GM18505 (cell line): ENCODE data around the gene RBM20.

ENCODE experiments used
- ATAC-seq: cut with Tn5 transposase; IDR thresholded peaks from one replicate; pipeline ENCODE4 v1.9.1; 2021; ENCODE audit not compliant: unreplicated experiment
- POLR2A ChIP-seq: IDR thresholded peaks from 4 replicates; pipeline ENCODE4 v1.6.1; 2011; ENCODE audit warnings: borderline replicate concordance; ENCODE audit not compliant: insufficient read depth, insufficient read length; ENCODE audit errors: extremely low read depth

The RBM20 gene

DNA sequence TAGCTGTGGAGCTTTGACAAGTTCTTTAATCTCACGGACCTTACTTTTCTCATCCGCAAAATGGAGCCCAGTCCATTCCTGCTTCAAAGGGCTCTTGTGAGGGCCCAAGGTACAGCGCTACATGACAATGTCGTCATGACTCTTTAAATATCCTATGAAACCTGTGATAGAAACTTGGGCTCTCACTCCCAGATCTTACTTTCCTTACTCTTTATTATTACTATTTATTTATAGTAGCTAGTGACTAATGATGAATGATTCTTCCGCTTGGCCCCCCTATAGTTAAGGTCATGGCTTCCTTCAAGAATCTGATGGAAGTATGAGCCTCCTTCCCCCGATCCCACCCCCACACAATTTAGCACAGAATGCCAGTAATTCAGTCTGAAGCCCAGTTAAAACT, 41.9 kb downstream of the RBM20 start:
- no peak for TF ChIP-seq POLR2A
- ATAC-seq: no peak

DNA sequence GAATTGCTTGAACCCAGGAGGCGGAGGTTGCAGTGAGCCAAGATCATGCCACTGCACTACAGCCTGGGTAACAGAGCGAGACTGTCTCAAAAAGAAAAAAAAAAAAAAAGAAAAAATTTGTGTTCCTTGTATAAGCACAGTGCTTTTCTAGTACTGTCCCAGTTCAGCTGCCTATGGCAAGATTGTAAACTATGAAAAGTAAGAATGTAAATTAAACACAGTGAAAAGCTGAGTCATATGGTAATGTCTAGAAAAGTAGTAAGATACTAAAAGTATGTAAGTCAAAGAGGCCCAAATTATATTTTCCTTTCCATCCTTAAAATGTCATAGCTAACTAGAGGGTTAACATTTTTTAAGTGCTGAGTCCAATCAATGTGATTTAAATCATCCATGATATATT, 42.8 kb downstream of the RBM20 start:
- ATAC-seq: no peak
- TF ChIP-seq POLR2A: no peak

DNA sequence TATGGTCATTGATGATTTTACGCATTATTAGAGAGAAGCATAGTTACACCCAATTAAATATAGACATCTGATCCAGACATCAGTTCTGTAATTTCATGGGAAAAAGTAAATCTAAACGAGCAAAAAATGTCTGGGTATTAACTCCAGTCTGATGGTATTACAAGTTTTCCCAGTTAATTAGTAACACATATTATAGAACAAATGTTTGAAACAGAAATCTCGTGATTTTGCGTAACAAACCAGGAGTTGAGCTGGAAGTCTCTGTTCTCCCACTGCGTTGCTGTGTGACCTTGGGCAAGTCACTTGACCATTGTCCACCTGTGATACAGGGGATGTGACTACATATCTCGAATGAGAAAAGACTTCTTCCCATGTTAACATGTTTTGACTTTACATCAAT, 43.3 kb downstream of the RBM20 start:
- TF ChIP-seq POLR2A: no peak
- no peak for ATAC-seq

- no peak for TF ChIP-seq POLR2A
- no peak for ATAC-seq
Observed at GRCh38 chr10:110691139-110691538, 47.0 kb downstream of the RBM20 start.

DNA sequence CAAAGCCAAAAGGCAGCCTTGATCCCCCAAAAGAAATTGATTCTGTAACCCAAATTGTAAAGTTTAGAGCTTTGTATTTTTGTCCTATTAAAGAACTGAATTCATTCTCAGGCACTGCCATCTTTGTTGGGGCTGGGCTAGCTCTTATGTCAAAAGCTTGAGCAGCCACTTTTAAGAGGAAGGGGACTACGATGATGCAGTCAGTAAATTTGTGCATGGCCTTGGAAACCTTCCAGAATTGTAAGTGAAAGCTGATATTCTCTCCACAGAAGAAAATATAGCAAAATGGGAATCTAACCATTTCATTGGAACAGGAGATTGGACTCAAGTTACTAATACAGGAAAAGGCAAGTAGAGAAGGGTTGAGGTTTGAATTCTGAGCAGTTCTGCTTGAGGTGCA, 50.1 kb downstream of the RBM20 start:
- TF ChIP-seq POLR2A: no peak
- ATAC-seq: no peak

GRCh38 chr10:110694820-110695538, 50.8 kb downstream of the RBM20 start:
- TF ChIP-seq POLR2A: no peak
- ATAC-seq: no peak

DNA sequence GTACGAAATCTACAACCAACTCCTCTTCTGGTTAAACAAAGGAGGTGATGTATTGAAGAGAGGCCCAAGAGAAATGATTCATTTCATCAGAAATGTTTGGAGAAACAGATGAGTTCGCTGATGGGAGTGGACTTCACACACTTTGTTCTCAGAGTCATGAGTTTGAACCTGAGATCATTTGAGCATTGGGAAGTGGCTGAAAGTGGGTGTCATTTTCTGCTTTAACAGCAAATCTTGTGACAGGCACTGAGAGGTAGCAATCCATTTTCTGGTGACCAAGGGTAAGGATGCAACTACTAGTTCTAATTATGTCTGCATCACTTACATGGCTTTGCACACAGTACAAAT, 51.4 kb downstream of the RBM20 start:
- TF ChIP-seq POLR2A: no peak
- no peak for ATAC-seq

GRCh38 chr10:110696436-110696835, 52.3 kb downstream of the RBM20 start:
- TF ChIP-seq POLR2A: no peak
- ATAC-seq: no peak

- no peak for ATAC-seq
Observed at GRCh38 chr10:110698340-110698739, 54.2 kb downstream of the RBM20 start.

GRCh38 chr10:110698782-110699201, 54.7 kb downstream of the RBM20 start:
- TF ChIP-seq POLR2A: no peak
- no peak for ATAC-seq

More at GRCh38 chr10:110698340-110698739, 54.2 kb downstream of the RBM20 start:
- no peak for TF ChIP-seq POLR2A

DNA sequence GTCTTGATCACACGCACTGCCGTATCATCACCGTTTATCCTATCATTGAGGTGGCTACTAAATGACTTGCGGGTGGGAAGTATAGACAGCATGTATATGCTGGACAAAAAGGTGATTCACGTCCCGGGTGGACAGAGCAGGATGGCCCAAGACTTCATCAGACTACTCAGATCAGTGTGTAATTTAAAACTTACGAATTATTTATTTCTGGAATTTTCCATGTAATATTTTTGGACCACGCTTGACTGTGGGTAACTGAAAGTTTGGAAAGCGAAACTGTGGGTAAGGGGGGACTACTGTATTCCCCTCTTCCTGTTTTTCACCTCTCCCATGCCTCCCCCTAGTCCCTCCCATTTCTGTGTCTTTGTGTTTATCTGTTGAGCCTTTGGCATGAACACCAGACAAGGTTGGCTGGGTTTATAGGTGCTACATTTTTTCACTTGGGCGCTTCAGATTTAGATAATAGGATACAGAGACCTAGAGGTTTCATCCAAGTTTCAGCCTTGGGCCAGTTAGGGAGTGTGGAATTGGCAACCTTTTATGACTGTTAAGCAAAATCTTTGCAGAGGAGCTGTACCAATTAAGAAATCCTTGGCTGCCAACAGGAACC, 55.8 kb downstream of the RBM20 start:
- no peak for ATAC-seq
- no peak for TF ChIP-seq POLR2A

DNA sequence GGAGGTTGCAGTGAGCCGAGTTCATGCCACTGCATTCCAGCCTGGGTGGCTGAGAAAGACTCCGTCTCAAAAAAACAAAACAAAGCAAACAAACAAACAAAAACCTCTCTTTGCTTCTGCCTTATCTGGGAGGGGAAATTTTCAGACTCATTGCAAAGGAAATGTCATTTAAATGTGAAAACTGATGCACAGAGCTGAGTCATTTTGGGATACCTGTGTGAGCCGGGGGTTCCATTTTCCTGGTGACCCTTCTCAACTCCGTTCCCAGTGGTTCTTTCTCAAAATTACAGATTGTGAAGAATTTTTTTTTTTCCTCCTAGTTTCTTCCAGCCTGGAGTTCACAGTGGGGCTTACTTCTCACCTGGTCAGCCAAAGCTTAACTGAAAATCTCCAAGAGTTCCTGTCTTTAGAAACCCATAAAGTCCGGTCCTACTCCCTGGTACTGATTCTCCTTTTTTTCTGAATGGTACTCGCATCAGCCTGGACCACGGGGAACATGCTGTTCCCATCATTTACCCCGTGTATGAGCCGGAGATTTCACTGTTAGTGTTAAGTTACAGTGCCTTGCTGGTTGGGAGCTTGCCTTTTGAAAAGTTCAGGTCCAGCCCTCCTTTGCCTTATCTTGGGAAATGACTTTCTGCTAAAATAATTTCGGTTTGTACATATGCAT, 56.9 kb downstream of the RBM20 start:
- ATAC-seq: no peak
- no peak for TF ChIP-seq POLR2A

DNA sequence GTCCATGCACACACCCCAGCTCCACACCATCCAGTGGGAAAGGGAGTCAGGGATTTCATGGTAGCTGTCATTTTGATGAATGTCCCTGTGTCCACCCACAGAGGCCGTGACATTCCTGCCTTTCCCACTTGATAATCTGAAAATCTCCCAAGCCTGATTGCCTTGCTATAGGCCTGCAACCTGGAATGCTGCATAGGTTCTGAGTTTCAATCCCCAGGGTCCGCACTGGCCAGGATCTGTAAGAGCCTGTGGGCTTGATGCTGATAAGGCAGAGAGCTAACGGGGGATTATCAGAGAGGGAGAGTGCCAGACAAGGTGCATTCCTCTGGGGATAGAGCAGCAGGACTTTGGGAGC, 57.5 kb downstream of the RBM20 start:
- no peak for ATAC-seq
- TF ChIP-seq POLR2A: no peak

- ATAC-seq: no peak
- no peak for TF ChIP-seq POLR2A
Observed at GRCh38 chr10:110704070-110704469, 59.9 kb downstream of the RBM20 start.
